GM18526 (cell line): ENCODE measurements around the gene CATSPER1.

Experiments used
- POLR2A ChIP-seq: IDR thresholded peaks from 3 replicates; pipeline ENCODE4 v1.6.1; 2011; ENCODE audit not compliant: insufficient read length; ENCODE audit errors: extremely low read depth

Gene CATSPER1

GRCh38 chr11:66062408-66062807, 36.1 kb upstream of the CATSPER1 start:
- TF ChIP-seq POLR2A: no peak

DNA sequence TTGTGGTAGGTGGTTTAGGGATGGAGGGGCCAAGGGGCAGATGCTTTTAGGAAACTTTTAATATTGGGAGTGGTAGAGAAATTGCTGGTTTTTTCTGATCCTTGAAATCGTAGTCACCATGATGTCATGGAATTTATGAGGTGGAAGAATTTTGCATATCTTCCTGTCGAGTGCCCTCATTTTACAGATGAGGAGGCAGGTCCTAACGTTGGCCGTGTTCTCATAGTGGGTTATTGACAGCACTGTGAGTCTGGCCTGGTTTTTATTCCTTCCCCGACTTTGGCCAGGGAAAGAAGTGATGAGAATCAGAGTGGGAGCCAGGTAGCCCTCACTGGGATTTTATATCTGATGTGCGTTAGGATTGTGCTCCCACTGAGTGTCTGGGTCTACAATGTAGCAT, 35.0 kb upstream of the CATSPER1 start:
- TF ChIP-seq POLR2A: no peak

DNA sequence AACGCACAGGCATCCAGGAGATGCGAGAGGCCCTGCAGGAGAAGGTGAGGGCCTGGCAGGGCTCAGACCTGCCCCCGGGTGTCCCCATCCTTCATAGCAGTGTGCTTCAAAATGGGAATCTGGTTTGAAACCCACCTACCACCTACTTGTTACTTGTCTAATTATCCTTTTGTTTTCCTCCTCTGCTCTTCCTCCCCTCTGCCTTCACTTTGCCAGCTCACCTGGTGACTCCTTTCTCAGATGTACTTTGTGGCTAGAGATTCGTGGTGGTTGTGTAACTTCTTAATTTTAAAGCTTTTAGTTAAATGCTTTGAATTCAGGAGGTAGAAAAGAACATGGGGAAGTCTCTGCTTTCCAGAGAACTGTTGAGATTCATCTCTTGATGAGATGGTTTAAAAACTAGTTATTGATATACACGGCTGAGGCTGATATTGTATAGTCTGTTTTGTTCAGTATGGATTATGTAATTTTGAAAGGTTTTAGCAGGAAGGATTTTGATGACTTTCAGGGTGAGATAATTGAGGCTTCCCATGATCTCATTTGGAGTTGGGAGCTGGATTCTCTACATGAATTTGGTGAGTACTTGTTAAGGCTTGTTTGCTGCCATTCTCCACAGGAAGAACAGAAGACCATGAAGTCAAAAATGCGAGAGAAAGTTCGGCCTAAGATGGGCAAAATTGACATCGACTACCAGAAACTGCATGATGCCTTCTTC, 33.8 kb upstream of the CATSPER1 start:
- TF ChIP-seq POLR2A: no peak

- no peak for TF ChIP-seq POLR2A
Observed at GRCh38 chr11:66056501-66056900, 30.2 kb upstream of the CATSPER1 start.

GRCh38 chr11:66055021-66055420, 28.7 kb upstream of the CATSPER1 start:
- no peak for TF ChIP-seq POLR2A

DNA sequence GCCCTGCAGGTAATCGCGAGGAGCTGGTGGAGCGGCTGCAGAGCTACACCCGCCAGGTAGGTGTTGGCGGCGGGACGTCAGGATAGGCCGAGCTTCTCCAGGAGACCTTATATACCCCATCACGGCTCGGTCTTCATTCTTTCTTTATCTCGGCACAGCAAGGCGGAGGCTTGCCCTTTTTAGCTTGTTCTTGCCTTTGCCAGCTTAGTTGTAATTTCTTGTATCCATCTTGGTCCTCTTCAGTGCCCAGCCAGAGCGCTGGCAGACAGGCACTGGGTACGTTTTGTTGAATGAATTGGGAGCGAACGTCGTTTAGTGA, 26.3 kb upstream of the CATSPER1 start:
- TF ChIP-seq POLR2A: no peak

DNA sequence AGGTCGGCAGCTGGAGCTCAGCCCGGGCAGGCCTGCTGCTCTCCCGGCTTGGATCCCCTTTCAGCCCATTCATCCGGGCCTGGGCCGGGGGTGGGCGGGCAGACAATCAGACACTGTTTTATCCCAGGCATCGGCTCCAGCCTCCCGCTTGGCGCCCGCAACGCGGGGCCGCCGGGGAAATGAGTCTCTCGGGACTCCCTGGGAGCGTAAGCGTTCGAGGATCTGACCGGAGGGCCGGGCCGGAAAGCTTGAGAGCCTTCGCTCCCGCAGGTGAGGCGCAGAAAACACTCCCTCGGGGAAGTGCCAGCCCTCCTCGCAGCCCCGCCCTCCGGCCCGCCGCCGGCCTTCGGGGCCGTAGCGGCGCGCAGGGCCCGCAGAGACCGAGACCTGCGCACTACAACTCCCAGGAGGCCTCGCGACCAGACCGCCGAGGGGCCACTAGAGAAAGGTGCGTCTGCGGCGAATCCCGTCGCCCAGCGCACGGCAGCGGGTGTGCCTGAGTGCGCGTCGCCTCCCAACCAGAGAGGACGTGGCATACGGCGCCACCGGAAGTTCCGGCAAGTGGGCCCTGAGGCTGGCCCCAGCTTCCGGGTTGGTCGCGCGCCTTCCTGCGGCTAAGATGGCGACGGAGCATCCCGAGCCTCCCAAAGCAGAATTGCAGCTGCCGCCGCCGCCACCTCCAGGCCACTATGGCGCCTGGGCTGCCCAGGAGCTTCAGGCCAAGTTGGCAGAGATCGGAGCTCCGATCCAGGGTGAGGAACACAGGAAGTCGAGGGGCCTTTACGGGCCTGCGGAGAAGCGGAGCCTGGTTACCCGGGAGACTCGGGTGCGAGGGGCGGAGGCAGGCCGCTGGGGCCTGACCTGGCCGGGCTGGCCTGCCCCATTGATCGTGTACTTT, 25.7 kb upstream of the CATSPER1 start, which contains the start of gene SF3B2:
SF3B2 (plus strand) TSS at position 599 of the 898 bp plus-strand sequence; CDS start at position 620, 21 bp downstream.
- peak; percentile 64 for TF ChIP-seq POLR2A

- no peak for TF ChIP-seq POLR2A
Observed at GRCh38 chr11:66051371-66051765, 25.1 kb upstream of the CATSPER1 start.

DNA sequence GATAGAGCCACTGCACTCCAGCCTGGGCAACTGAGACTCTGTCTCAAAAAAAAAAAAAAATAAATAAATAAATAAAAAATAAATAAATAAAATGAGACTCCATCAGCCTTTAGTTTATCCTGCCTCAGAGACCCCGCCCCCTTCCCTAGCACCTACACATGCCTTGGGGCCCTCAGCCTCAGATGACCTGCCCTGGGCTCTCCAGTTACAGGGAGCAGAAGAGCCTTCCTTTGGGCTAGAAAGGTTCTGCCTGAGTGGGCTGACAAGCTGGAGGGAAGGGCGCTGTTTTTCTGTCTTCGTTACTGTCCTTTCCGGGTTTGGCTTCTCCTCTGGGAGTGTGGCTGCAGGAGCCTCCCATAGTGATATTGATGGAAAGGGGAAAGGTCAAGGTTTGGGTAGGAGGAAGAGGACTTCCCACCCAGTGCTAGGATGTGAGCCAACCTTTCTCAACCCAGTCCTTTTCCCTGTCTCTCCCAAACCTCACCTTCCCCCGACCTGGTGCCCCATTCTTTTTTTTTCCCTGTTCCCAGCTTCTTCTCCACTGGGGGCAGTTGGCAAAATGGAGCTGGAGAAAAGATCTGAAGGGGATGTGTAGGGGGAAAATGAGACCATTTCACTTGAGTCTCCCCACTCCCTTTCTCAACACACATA, 24.4 kb upstream of the CATSPER1 start:
- TF ChIP-seq POLR2A: no peak

DNA sequence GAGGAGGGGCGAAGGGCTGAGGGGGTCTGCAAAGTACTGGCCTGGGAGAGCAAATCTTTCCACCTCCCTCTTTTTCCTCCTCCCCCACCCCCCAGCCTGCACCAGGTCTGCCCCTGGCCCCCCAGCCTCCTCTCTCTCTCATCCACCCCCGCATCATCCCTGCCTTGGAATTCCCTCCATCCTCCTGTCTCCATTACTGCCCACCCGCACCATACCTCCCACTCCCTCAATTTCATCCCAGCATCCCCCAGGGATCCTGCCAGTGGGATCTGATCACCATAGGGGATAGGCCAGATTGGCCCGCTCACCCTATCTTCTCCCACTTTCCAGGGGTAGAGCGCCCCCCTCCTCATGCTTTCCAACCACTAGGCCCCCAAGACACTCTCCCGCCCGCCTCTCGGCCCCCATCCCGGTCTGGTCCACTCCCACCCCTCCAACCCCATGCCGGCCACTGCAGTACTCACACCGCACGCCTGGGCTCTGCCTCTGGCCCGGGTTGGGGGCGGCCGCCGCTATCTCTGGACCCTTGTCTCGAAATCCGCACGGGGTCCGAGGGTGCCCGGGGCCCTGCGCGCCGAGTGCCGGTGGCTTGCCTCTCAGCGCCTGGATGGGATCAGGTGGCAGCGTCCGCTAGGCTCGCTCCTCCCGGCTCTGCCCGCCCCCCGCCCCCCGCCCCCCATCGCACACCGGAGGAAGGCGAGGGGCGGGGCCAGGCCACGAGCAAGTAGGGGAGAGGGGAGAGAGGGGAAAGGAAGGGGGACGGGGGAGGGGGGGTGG, 22.5 kb upstream of the CATSPER1 start, which contains the start of gene GAL3ST3:
GAL3ST3 (minus strand) TSS at position 615 of the 777 bp plus-strand sequence. CDS start 3,746 bp downstream, outside the sequence.
- TF ChIP-seq POLR2A: no peak

- TF ChIP-seq POLR2A: no peak
Observed at GRCh38 chr11:66047541-66048365, 21.5 kb upstream of the CATSPER1 start.

DNA sequence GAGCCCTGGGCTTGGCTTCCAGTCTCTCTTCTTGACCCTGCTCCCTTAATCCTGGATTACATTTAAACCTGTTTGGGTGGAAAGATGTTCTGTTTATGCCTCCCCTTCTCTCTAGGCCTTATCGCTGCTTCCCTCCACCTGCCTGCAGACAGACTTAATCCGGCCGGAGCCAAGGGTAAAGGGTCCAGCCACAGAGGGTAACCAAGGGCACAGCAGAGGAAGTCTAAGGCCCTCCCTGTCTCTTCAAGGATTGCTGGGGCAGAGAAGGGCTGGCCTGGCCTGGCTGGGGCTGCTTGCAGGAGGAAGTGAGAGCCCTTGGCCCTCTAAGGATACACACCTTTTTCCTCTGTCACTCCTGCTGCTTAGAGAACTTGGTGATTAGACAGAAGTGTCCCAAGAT, 20.6 kb upstream of the CATSPER1 start:
- TF ChIP-seq POLR2A: no peak

DNA sequence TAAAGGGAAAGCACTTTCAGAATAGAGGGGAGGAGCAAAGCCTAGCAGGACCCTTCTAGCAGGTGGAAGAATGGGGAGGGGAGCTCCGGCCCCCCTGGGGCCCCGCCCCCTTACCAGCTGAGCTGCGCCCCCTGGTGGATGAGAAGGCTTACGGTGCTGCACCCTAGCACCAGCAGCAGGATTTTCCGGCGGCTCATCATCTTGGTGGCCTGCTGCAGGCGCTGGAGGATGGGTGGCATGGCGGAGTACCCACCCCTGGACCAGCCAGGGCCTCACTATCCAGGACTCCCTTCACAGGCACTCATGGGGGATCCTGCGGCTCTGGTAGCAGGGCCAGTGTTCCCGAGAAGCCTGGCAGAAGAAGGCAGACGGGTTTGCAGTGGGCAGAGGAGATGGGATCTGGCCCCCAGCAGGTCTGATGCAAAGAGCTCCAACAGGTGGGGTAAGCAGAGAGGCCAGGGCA, 18.9 kb upstream of the CATSPER1 start:
- TF ChIP-seq POLR2A: no peak

DNA sequence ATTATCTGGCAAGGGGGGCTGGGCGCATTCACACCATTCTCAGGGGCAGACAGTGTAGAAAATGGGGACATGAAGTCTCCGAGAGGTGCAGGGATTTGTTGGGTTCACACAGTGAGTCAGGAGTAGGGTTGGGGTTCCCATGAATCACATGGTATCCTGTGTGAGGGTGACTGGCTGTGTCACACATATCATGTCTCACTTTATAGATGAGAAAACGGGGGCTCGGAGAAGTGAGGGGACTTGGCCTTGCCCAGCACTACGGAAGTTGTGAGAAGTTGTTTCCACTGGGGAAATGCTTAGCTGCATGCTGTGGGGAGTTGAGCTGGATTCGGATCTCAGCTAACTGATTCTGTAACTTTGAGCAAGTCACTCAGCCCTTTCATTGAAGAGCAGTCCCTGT, 18.5 kb upstream of the CATSPER1 start:
- no peak for TF ChIP-seq POLR2A
